ENCODE data around the gene ADGRL2.

Gene ADGRL2

GRCh38 chr1:81976539-81976938 is 175.8 kb downstream of the ADGRL2 start:
- no peak overlapping the region for H3K27ac ChIP-seq
- no peak for TF ChIP-seq CTCF (IDR thresholded peaks at IDR 0.05; ENCODE audit: low read depth, low read length, missing control alignments)
- H3K36me3 ChIP-seq (replicated peaks): no peaks in the 10 kb centered on the region
- no peak overlapping the region for H3K4me3 ChIP-seq (ENCODE audit: low read depth, low read length)
- no peaks in the 10 kb centered on the region for H3K27me3 ChIP-seq (replicated peaks)
- in situ Hi-C loops (cut with HindIII; ENCODE audit: low pct_ligation_motif_present, low sequenced_read_pairs): no loop called here
- DNase-seq: no peak

GRCh38 chr1:81978945-81979344 is 178.2 kb downstream of the ADGRL2 start:
- Histone ChIP-seq H3K27ac (no peak overlapping the region), H3K4me3 (ENCODE audit: low read depth, low read length) (no peak overlapping the region), H3K36me3 (replicated peaks) (no peaks in the 10 kb centered on the region), H3K27me3 (replicated peaks) (no peaks in the 10 kb centered on the region)
- in situ Hi-C loops (cut with HindIII; ENCODE audit: low pct_ligation_motif_present, low sequenced_read_pairs): no loop called here
- TF ChIP-seq CTCF (IDR thresholded peaks at IDR 0.05; ENCODE audit: low read depth, low read length, missing control alignments): no peak
- no peak for DNase-seq

GRCh38 chr1:81982523-81982922 is 181.8 kb downstream of the ADGRL2 start:
- in situ Hi-C loops (cut with HindIII; ENCODE audit: low pct_ligation_motif_present, low sequenced_read_pairs): no loop called here
- H3K36me3 ChIP-seq (replicated peaks): no peaks in the 10 kb centered on the region
- DNase-seq: no peak
- no peak for TF ChIP-seq CTCF (IDR thresholded peaks at IDR 0.05; ENCODE audit: low read depth, low read length, missing control alignments)
- H3K4me3 ChIP-seq (ENCODE audit: low read depth, low read length): no peak overlapping the region
- H3K27me3 ChIP-seq (replicated peaks): no peaks in the 10 kb centered on the region
- no peak overlapping the region for H3K27ac ChIP-seq

- no peak overlapping the region for H3K4me3 ChIP-seq (ENCODE audit: low read depth, low read length)
- TF ChIP-seq CTCF (IDR thresholded peaks at IDR 0.05; ENCODE audit: low read depth, low read length, missing control alignments): no peak
- no peak for DNase-seq
- no peaks in the 10 kb centered on the region for H3K27me3 ChIP-seq (replicated peaks)
- in situ Hi-C loops (cut with HindIII; ENCODE audit: low pct_ligation_motif_present, low sequenced_read_pairs): no loop called here
- no peaks in the 10 kb centered on the region for H3K36me3 ChIP-seq (replicated peaks)
- H3K27ac ChIP-seq: no peak overlapping the region
These were observed 188.8 kb downstream of the ADGRL2 start for GRCh38 chr1:81989524-81989923.

- DNase-seq: no peak
- TF ChIP-seq CTCF (IDR thresholded peaks at IDR 0.05; ENCODE audit: low read depth, low read length, missing control alignments): no peak
- H3K27me3 ChIP-seq (replicated peaks): no peaks in the 10 kb centered on the region
- H3K27ac ChIP-seq: no peak overlapping the region
- no peaks in the 10 kb centered on the region for H3K36me3 ChIP-seq (replicated peaks)
- H3K4me3 ChIP-seq (ENCODE audit: low read depth, low read length): no peak overlapping the region
- in situ Hi-C loops (cut with HindIII; ENCODE audit: low pct_ligation_motif_present, low sequenced_read_pairs): no loop called here
These were observed 189.5 kb downstream of the ADGRL2 start for GRCh38 chr1:81990241-81990640.

GRCh38 chr1:81998165-81998564 is 197.4 kb downstream of the ADGRL2 start:
- H3K27me3 ChIP-seq (replicated peaks): no peaks in the 10 kb centered on the region
- H3K4me3 ChIP-seq (ENCODE audit: low read depth, low read length): no peak overlapping the region
- no peaks in the 10 kb centered on the region for H3K36me3 ChIP-seq (replicated peaks)
- no peak for TF ChIP-seq CTCF (IDR thresholded peaks at IDR 0.05; ENCODE audit: low read depth, low read length, missing control alignments)
- no peak overlapping the region for H3K27ac ChIP-seq
- peak; percentile 9 for DNase-seq
- in situ Hi-C loops (cut with HindIII; ENCODE audit: low pct_ligation_motif_present, low sequenced_read_pairs): no loop called here

Data from brain microvascular endothelial cell (primary cell).